Endothelial cell of umbilical vein (primary cell): ENCODE results near the gene DLGAP4. TPM values are rescaled to one million over a fixed set of nuclear protein-coding genes. Genes with fewer than 3 reads are reported as not detected.

ENCODE experiments used
- BruUV-seq: library from RNA; stranded (reverse); fragments of 400-500 nt; replicated peaks from 2 replicates; lab custom pipeline; 2021; lab: Mats Ljungman, UMichigan
- CTCF ChIA-PET: fragments of 300-600, 350-600 bp; sonication (Branson Sonifier 250); formaldehyde crosslinking; loops from one replicate; lab custom pipeline; 2021; ENCODE audit warnings: antibody characterized with exemption, inconsistent platforms; lab: Charles Lee
- POLR2A ChIA-PET: fragments of 300-600, 350-600 bp; sonication (Branson Sonifier 250); formaldehyde crosslinking; loops from one replicate; lab custom pipeline; 2021; ENCODE audit warnings: antibody characterized with exemption, inconsistent platforms; lab: Charles Lee
- DNase-seq: peaks from one replicate; pipeline ENCODE4 v3.0.0-alpha.2; 2011; ENCODE audit warnings: low read depth, low spot score
- FAIRE-seq: peaks from 2 replicates; lab custom pipeline; 2011; peaks lifted over from hg19 to GRCh38; lab: Jason Lieb, UNC
- H2AFZ ChIP-seq: 2 replicates; pipeline ENCODE4 v1.6.0; 2012; ENCODE audit warnings: low read depth, low read length, control low read depth, inconsistent platforms
- H3K27ac ChIP-seq: 2 replicates; pipeline ENCODE4 v1.5.1; 2011; ENCODE audit warnings: low read depth, mild to moderate bottlenecking, control low read depth, low read length, moderate library complexity; ENCODE audit not compliant: insufficient read depth
- H3K27me3 ChIP-seq, 2 experiments: 2 replicates each; pipeline versions ENCODE4 v1.6.0 to v1.6.1; 2011; ENCODE audit warnings: low read length in 2 of 2, mixed read lengths in 1 of 2; ENCODE audit not compliant: control insufficient read depth in 2 of 2, insufficient read depth in 2 of 2
- H3K36me3 ChIP-seq, 2 experiments: 2 replicates in 1 of 2; 3 replicates in 1 of 2; pipeline ENCODE4 v1.5.1; 2011; ENCODE audit warnings: low read length in 2 of 2, mild to moderate bottlenecking in 1 of 2, moderate library complexity in 1 of 2; ENCODE audit not compliant: control insufficient read depth in 2 of 2, insufficient read depth in 2 of 2; ENCODE audit errors: extremely low read depth in 1 of 2
- H3K4me1 ChIP-seq: 3 replicates; pipeline ENCODE4 v1.5.1; 2011; ENCODE audit warnings: mild to moderate bottlenecking, low read length; ENCODE audit not compliant: control insufficient read depth, insufficient read depth; ENCODE audit errors: extremely low read depth
- H3K4me2 ChIP-seq: 2 replicates; pipeline ENCODE4 v1.6.1; 2011; ENCODE audit warnings: low read length, control low read depth, mixed read lengths; ENCODE audit not compliant: insufficient read depth
- H3K4me3 ChIP-seq, 3 experiments: fragments of 200-600 bp in 1 of 3; sonication (generic), shearing (Covaris generic) in 1 of 3; replicated peaks in 1 of 3; 2 replicates each; pipeline ENCODE4 v1.5.1; 2011 to 2016; ENCODE audit warnings: control low read depth in 3 of 3, low read length in 3 of 3, mild to moderate bottlenecking in 2 of 3, inconsistent platforms in 1 of 3, low read depth in 1 of 3, moderate library complexity in 1 of 3; ENCODE audit not compliant: insufficient read depth in 1 of 3
- H3K79me2 ChIP-seq: 2 replicates; pipeline ENCODE4 v1.6.0; 2012; ENCODE audit warnings: low read length, inconsistent platforms; ENCODE audit not compliant: control insufficient read depth, insufficient read depth
- H3K9ac ChIP-seq: replicated peaks from 2 replicates; pipeline ENCODE3; 2011; ENCODE audit warnings: low read length, control low read depth; ENCODE audit not compliant: insufficient read depth; ENCODE audit errors: extremely low read depth
- H3K9me1 ChIP-seq: replicated peaks from 3 replicates; pipeline ENCODE4 v1.6.0; 2011; ENCODE audit warnings: mild to moderate bottlenecking, low read length; ENCODE audit not compliant: control insufficient read depth, insufficient read depth; ENCODE audit errors: extremely low read depth
- H3K9me3 ChIP-seq: replicated peaks from 2 replicates; pipeline ENCODE4 v1.5.1; 2012; ENCODE audit warnings: low read length, inconsistent platforms; ENCODE audit not compliant: control insufficient read depth, insufficient read depth
- H4K20me1 ChIP-seq: replicated peaks from 2 replicates; pipeline ENCODE3; 2011; ENCODE audit warnings: mild to moderate bottlenecking, low read length; ENCODE audit not compliant: control insufficient read depth, insufficient read depth; ENCODE audit errors: extremely low read depth
- CTCF ChIP-seq, 2 donors: IDR thresholded peaks; 1 replicate in 1 of 2; 2 replicates in 1 of 2; pipeline ENCODE4 v1.5.1; 2011; ENCODE audit warnings: low read length in 2 of 2, mild to moderate bottlenecking in 2 of 2, moderate library complexity in 2 of 2, control low read depth in 1 of 2, inconsistent platforms in 1 of 2, low read depth in 1 of 2; ENCODE audit not compliant: insufficient read depth in 1 of 2; ENCODE audit errors: extremely low read depth in 1 of 2
- EZH2 ChIP-seq: IDR thresholded peaks from 2 replicates; pipeline ENCODE4 v1.6.1; 2012; ENCODE audit warnings: borderline replicate concordance, low read depth, mild to moderate bottlenecking, moderate library complexity, low read length, inconsistent platforms; ENCODE audit not compliant: severe bottlenecking
- FOS ChIP-seq: IDR thresholded peaks from 2 replicates; pipeline ENCODE4 v1.6.1; 2011; ENCODE audit warnings: mild to moderate bottlenecking, low read length, moderate library complexity, borderline replicate concordance; ENCODE audit not compliant: insufficient read depth
- MYC ChIP-seq: IDR thresholded peaks from one replicate; pipeline ENCODE4 v1.6.1; 2011; ENCODE audit warnings: mild to moderate bottlenecking, low read depth, low read length
- POLR2A ChIP-seq: IDR thresholded peaks from 2 replicates; pipeline ENCODE4 v1.6.1; 2012; ENCODE audit warnings: low read depth, mild to moderate bottlenecking, control low read depth, low read length
- POLR2AphosphoS5 ChIP-seq: IDR thresholded peaks from 2 replicates; pipeline ENCODE4 v1.6.1; 2012; ENCODE audit warnings: low read depth, mild to moderate bottlenecking, control low read depth, low read length, moderate library complexity; ENCODE audit not compliant: insufficient read depth
- dilution Hi-C: fragments of 300-500 bp; cut with MboI; formaldehyde crosslinking; loops from one replicate; pipeline ENCODE4 v1.15.0; 2019; ENCODE audit warnings: low sequenced_read_pairs; ENCODE audit not compliant: extremely low pct_ligation_motif_present
- intact Hi-C: fragments of 100-400 bp; cut with micrococcal nuclease; formaldehyde crosslinking; loops from one replicate; pipeline ENCODE4 v1.10.0; 2022
- polyA plus RNA-seq, 4 experiments: library from polyadenylated mRNA; depleted of rRNA in 3 of 4; stranded (reverse) in 3 of 4; unstranded in 1 of 4; fragments of >200 nt; gene quantifications; 2 replicates each; pipeline versions ENCODE4 v1.2.1 to v1.2.3, GENCODE V29; 2011 to 2012; ENCODE audit warnings: missing spikeins in 1 of 4
- total RNA-seq: library from RNA; stranded (reverse); gene quantifications from 2 replicates; pipeline ENCODE4 v1.2.3, GENCODE V29; 2021

Gene DLGAP4
- total and polyA plus RNA-seq, 2 donors (not counting 3 experiments of a cell fraction or from before 2014, with no cell fraction given): 57.5 to 125 TPM

- no peaks in the 10 kb centered on the region for H3K9me3 ChIP-seq
- ChIA-PET POLR2A (no interaction called here), CTCF (interaction anchor here (1.2 to 6.3 kb wide), 6 partner anchors 10 to 170 kb away, joined by 3 to 81 read pairs (median 4); no protein-coding TSS in a partner anchor)
- FAIRE-seq (no peak), DNase-seq (no peak)
- intact Hi-C loops (no loop called here), dilution Hi-C loops (no loop called here)
- no peak for TF ChIP-seq FOS
- TF ChIP-seq POLR2AphosphoS5: no peak
- TF ChIP-seq MYC: no peak
- TF ChIP-seq EZH2: no peak
- no peak for TF ChIP-seq POLR2A
- no peak for TF ChIP-seq CTCF (IDR thresholded peaks at IDR 0.05; ENCODE audit: extremely low read depth in 1 of 2, insufficient read depth in 1 of 2, low read depth in 1 of 2, low read length in 2 of 2)
- BruUV-seq: no TSS peak
- no peaks in the 10 kb centered on the region for H3K4me1 ChIP-seq
- H2AFZ ChIP-seq: no peak overlapping the region
- no peak overlapping the region for H3K27ac ChIP-seq
- peaks cover 0 to 3% of the 10 kb centered on the region in 2 experiments for H3K27me3 ChIP-seq
- H4K20me1 ChIP-seq: no peaks in the 10 kb centered on the region
- H3K4me2 ChIP-seq: no peak overlapping the region
- H3K4me3 ChIP-seq: no peak overlapping the region
- H3K79me2 ChIP-seq: no peaks in the 10 kb centered on the region
- no peaks in the 10 kb centered on the region for H3K9me1 ChIP-seq
- no peaks in the 10 kb centered on the region for H3K36me3 ChIP-seq
- no peak overlapping the region for H3K9ac ChIP-seq
Observed at GRCh38 chr20:36269507-36269906, 36.6 kb upstream of the DLGAP4 start.
